ENCODE results near the gene C18orf32. TPM values are rescaled to one million over a fixed set of nuclear protein-coding genes. Genes with fewer than 3 reads are reported as not detected.

Gene C18orf32
- total and polyA plus RNA-seq, 2 of the 8 experiments (the other 6 are each of a cell fraction or from before 2014, with no cell fraction given) = 17.3 to 20.1 TPM

DNA sequence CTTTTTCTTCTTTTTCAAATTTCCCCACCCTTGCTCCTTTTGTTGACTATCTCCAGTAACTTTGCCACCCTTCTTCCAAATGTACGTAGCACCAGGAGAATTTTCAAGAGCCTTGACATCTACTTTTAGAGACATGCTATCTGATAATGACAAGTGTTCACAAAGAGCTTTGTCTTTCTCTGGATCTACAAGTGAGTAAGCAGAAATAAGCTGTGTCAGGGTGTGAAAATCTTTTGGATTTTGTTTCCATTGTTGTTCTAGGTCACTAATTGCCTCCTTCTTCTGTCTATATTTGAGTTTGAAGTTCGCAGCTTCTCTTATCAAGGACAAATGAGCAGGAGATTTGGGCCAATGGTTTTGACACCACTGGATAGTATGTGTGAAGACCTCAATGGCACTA, 8.4 kb upstream of the C18orf32 start:
- H3K23ac ChIP-seq (ENCODE audit: insufficient read length) = no peak overlapping the region
- 92% methylated on average over 2 of the region's 2 CpGs; no CpG with 5 or more reads in 1 of the 2 experiments for WGBS, 2 experiments (ENCODE audit: extremely low coverage in 1 of 2, insufficient coverage in 1 of 2, insufficient read length in 1 of 2, insufficient replicate concordance in 2 of 2, low coverage in 1 of 2, low lambda C conversion rate in 2 of 2, missing lambda C conversion rate in 1 of 2)
- TF ChIP-seq CBX5 (IDR thresholded peaks at IDR 0.05; ENCODE audit: low read depth, low read length) (no peak), POU5F1 (IDR thresholded peaks at IDR 0.05; ENCODE audit: low read depth, low read length) (no peak), TEAD4 (IDR thresholded peaks at IDR 0.05; ENCODE audit: low read depth, low read length) (no peak), SIN3A (conservative IDR thresholded peaks at IDR 0.05 in 1 of 2, IDR thresholded peaks at IDR 0.05 in 1 of 2; ENCODE audit: low read depth in 1 of 2, low read length in 2 of 2) (no peak), EP300 (IDR thresholded peaks at IDR 0.05; ENCODE audit: borderline replicate concordance in 1 of 2, low read depth in 2 of 2, low read length in 2 of 2) (no peak), SP4 (IDR thresholded peaks at IDR 0.05; ENCODE audit: low read length) (no peak), TCF12 (IDR thresholded peaks at IDR 0.05; ENCODE audit: low read depth, low read length) (no peak), FOSL1 (IDR thresholded peaks at IDR 0.05; ENCODE audit: insufficient read depth, low read depth, low read length) (no peak), SIRT6 (IDR thresholded peaks at IDR 0.05; ENCODE audit: low read length) (no peak), BCL11A (IDR thresholded peaks at IDR 0.05; ENCODE audit: low read depth in 2 of 2, low read length in 2 of 2) (no peak)
- POLR2A ChIA-PET (ENCODE audit: partially characterized antibody) = interaction anchor here (1.5 to 7.2 kb wide), 2 partner anchors 9 to 264 kb away, joined by 4 to 58 read pairs; partner anchors contain the start of gene C18orf32
- H4K91ac ChIP-seq (replicated peaks; ENCODE audit: insufficient read length, low read length) = no peak overlapping the region
- peaks cover 1 to 3% of the 10 kb centered on the region in 2 experiments for H4K20me1 ChIP-seq (replicated peaks in 1 of 2; ENCODE audit: control insufficient read depth in 1 of 2, insufficient read depth in 2 of 2, low read length in 2 of 2)
- H3K9ac ChIP-seq (replicated peaks in 1 of 4; ENCODE audit: extremely low read depth in 1 of 4, low read depth in 3 of 4, low read length in 3 of 4) = no peak overlapping the region
- no peak overlapping the region for H2BK20ac ChIP-seq (ENCODE audit: low read length)
- no peak overlapping the region for H3K18ac ChIP-seq (ENCODE audit: extremely low read depth, low read length)
- H3K79me2 ChIP-seq (ENCODE audit: control insufficient read depth in 1 of 2, insufficient read depth in 2 of 2, low read length in 2 of 2) = peaks cover 6 to 18% of the 10 kb centered on the region in 2 experiments
- H2BK15ac ChIP-seq (ENCODE audit: low read length) = no peak overlapping the region
- H2AK5ac ChIP-seq (ENCODE audit: low read depth, low read length) = no peak overlapping the region
- H4K8ac ChIP-seq (ENCODE audit: extremely low read depth, insufficient read depth, low read length) = no peak overlapping the region
- no peak overlapping the region for H4K5ac ChIP-seq (ENCODE audit: insufficient read length, low read depth, low read length)
- no peak for DNase-seq (ENCODE audit: low read depth in 1 of 2, low spot score in 2 of 2)
- no peak overlapping the region for H3K27ac ChIP-seq (ENCODE audit: low read depth, low read length)
- peaks cover 2 to 13% (median 12%) of the 10 kb centered on the region in 4 experiments; a peak in 7 of 8 replicates for H3K36me3 ChIP-seq (ENCODE audit: control insufficient read depth in 2 of 4, insufficient read depth in 4 of 4, low read length in 3 of 4)
- no peak overlapping the region for H3K4me2 ChIP-seq (ENCODE audit: insufficient read depth in 1 of 2, low read depth in 2 of 2, low read length in 2 of 2)
- peaks cover 4% of the 10 kb centered on the region; the same call in 1 of the 2 replicates for H3K23me2 ChIP-seq (ENCODE audit: low read depth, low read length)
- CTCF ChIA-PET (ENCODE audit: partially characterized antibody) = interaction anchor here (1.3 to 2.2 kb wide), 3 partner anchors 12 to 363 kb away, joined by 3 to 8 read pairs (median 4); no protein-coding TSS in a partner anchor
- H3K56ac ChIP-seq (replicated peaks; ENCODE audit: insufficient read length, low read depth, low read length) = no peak overlapping the region
- FAIRE-seq = no peak
- H3K79me1 ChIP-seq (ENCODE audit: low read depth, low read length) = no peaks in the 10 kb centered on the region
- no peak overlapping the region for H2BK12ac ChIP-seq (ENCODE audit: low read depth, low read length)
- no peak overlapping the region for H2BK5ac ChIP-seq (ENCODE audit: low read depth, low read length)
- no peak overlapping the region for H2BK120ac ChIP-seq (replicated peaks; ENCODE audit: low read depth, low read length)
- H3K27me3 ChIP-seq (replicated peaks in 1 of 4; ENCODE audit: control insufficient read depth in 3 of 4, extremely low read depth in 1 of 4, insufficient read depth in 3 of 4, low read length in 3 of 4) = no peaks in the 10 kb centered on the region
- H3K14ac ChIP-seq (ENCODE audit: insufficient read length) = no peak overlapping the region
- H3K4ac ChIP-seq (replicated peaks; ENCODE audit: insufficient read length, low read depth, low read length) = no peak overlapping the region
- no peaks in the 10 kb centered on the region for H3K9me3 ChIP-seq (ENCODE audit: insufficient read depth in 2 of 2, low read depth in 1 of 2, low read length in 1 of 2)
- peak overlapping the region; percentile 8; the same call in 1 of the 2 replicates for H2AFZ ChIP-seq (ENCODE audit: low read length)
- no peak overlapping the region for H3K4me3 ChIP-seq (ENCODE audit: extremely low read depth in 1 of 4, insufficient read depth in 2 of 4, low read depth in 3 of 4, low read length in 4 of 4)
- peaks cover 5 to 13% (median 10%) of the 10 kb centered on the region in 4 experiments; a peak in 5 of 7 replicates for H3K4me1 ChIP-seq (replicated peaks in 1 of 4; ENCODE audit: control insufficient read depth in 3 of 4, insufficient read depth in 4 of 4, low read length in 3 of 4)
